ENCODE data around the gene PDCD7. TPM values are rescaled to one million over a fixed set of nuclear protein-coding genes. Genes with fewer than 3 reads are reported as not detected.

PDCD7 gene
- total RNA-seq, 1 donor from 2014 or later = 26.3 TPM

- no peak for DNase-seq (ENCODE audit: low read depth)
- no peak overlapping the region for H3K4me3 ChIP-seq (ENCODE audit: low read depth, low read length)
- TF ChIP-seq CTCF (conservative IDR thresholded peaks at IDR 0.05; ENCODE audit: low read depth, low read length) = no peak
Observed at GRCh38 chr15:65174509-65174908, 40.9 kb upstream of the PDCD7 start.

- H3K4me3 ChIP-seq (ENCODE audit: low read depth, low read length) = no peak overlapping the region
- TF ChIP-seq CTCF (conservative IDR thresholded peaks at IDR 0.05; ENCODE audit: low read depth, low read length) = no peak
- DNase-seq (ENCODE audit: low read depth) = no peak
Observed at GRCh38 chr15:65172531-65172930, 38.9 kb upstream of the PDCD7 start.

- TF ChIP-seq CTCF (conservative IDR thresholded peaks at IDR 0.05; ENCODE audit: low read depth, low read length) = no peak
- DNase-seq (ENCODE audit: low read depth) = no peak
Observed at GRCh38 chr15:65171428-65171827, 37.8 kb upstream of the PDCD7 start.

GRCh38 chr15:65165875-65166274 is 32.3 kb upstream of the PDCD7 start:
- DNase-seq (ENCODE audit: low read depth) = no peak
- no peak overlapping the region for H3K4me3 ChIP-seq (ENCODE audit: low read depth, low read length)
- no peak for TF ChIP-seq CTCF (conservative IDR thresholded peaks at IDR 0.05; ENCODE audit: low read depth, low read length)

More at GRCh38 chr15:65171428-65171827, 37.8 kb upstream of the PDCD7 start:
- H3K4me3 ChIP-seq (ENCODE audit: low read depth, low read length) = no peak overlapping the region

GRCh38 chr15:65164139-65164538 is 30.5 kb upstream of the PDCD7 start:
- H3K4me3 ChIP-seq (ENCODE audit: low read depth, low read length) = no peak overlapping the region
- no peak for DNase-seq (ENCODE audit: low read depth)
- TF ChIP-seq CTCF (conservative IDR thresholded peaks at IDR 0.05; ENCODE audit: low read depth, low read length) = no peak

GRCh38 chr15:65163041-65163440 is 29.4 kb upstream of the PDCD7 start:
- H3K4me3 ChIP-seq (ENCODE audit: low read depth, low read length) = no peak overlapping the region
- no peak for DNase-seq (ENCODE audit: low read depth)
- TF ChIP-seq CTCF (conservative IDR thresholded peaks at IDR 0.05; ENCODE audit: low read depth, low read length) = no peak

- no peak for DNase-seq (ENCODE audit: low read depth)
- no peak overlapping the region for H3K4me3 ChIP-seq (ENCODE audit: low read depth, low read length)
- TF ChIP-seq CTCF (conservative IDR thresholded peaks at IDR 0.05; ENCODE audit: low read depth, low read length) = no peak
Observed at GRCh38 chr15:65156692-65157091, 23.1 kb upstream of the PDCD7 start.

Measured in epithelial cell of proximal tubule (primary cell).